ENCODE data around the gene DCAF12.
"Not testable (repeated sequence)": the region's sequence is repeated elsewhere in the genome, so short reads cannot be mapped to it uniquely, and the experiment has no call there.

Gene DCAF12

GRCh38 chr9:34049630-34050384 lies 76.7 kb downstream of the DCAF12 start:
- peak overlapping the region; percentile 97 for H3K4me3 ChIP-seq (ENCODE audit: low read depth, low read length)
- no peak for TF ChIP-seq CTCF (conservative IDR thresholded peaks at IDR 0.05; ENCODE audit: low read depth, low read length)
- no peak for DNase-seq (ENCODE audit: low read depth)

- TF ChIP-seq CTCF (conservative IDR thresholded peaks at IDR 0.05; ENCODE audit: low read depth, low read length): no peak
- peak; percentile 98 for DNase-seq (ENCODE audit: low read depth)
- H3K4me3 ChIP-seq (ENCODE audit: low read depth, low read length): peak within 1 kb of the TSS; percentile 97
Measured at GRCh38 chr9:34048727-34049629, 77.5 kb downstream of the DCAF12 start, which contains the start of gene UBAP2. UBAP2 (minus strand) TSS chr9:34048887; CDS start chr9:34017148, 31,739 bp downstream.

GRCh38 chr9:34047864-34048726 lies 78.4 kb downstream of the DCAF12 start:
- TF ChIP-seq CTCF (conservative IDR thresholded peaks at IDR 0.05; ENCODE audit: low read depth, low read length): no peak
- H3K4me3 ChIP-seq (ENCODE audit: low read depth, low read length): peak overlapping the region; percentile 97
- peak; percentile 6 for DNase-seq (ENCODE audit: low read depth)

GRCh38 chr9:34046784-34047379 lies 79.6 kb downstream of the DCAF12 start:
- no peak for TF ChIP-seq CTCF (conservative IDR thresholded peaks at IDR 0.05; ENCODE audit: low read depth, low read length)
- DNase-seq (ENCODE audit: low read depth): peak; percentile 61

GRCh38 chr9:34045903-34046302 lies 80.6 kb downstream of the DCAF12 start:
- no peak for TF ChIP-seq CTCF (conservative IDR thresholded peaks at IDR 0.05; ENCODE audit: low read depth, low read length)
- no peak overlapping the region for H3K4me3 ChIP-seq (ENCODE audit: low read depth, low read length)
- no peak for DNase-seq (ENCODE audit: low read depth)

More at GRCh38 chr9:34046784-34047379, 79.6 kb downstream of the DCAF12 start:
- peak overlapping the region; percentile 97 for H3K4me3 ChIP-seq (ENCODE audit: low read depth, low read length)

- not testable (repeated sequence) for DNase-seq (ENCODE audit: low read depth); H3K4me3 ChIP-seq (ENCODE audit: low read depth, low read length)
Measured at GRCh38 chr9:34042074-34042473, 84.4 kb downstream of the DCAF12 start.

- H3K4me3 ChIP-seq (ENCODE audit: low read depth, low read length); DNase-seq (ENCODE audit: low read depth): not testable (repeated sequence)
Measured at GRCh38 chr9:34038851-34039250, 87.6 kb downstream of the DCAF12 start.
